K562 (cell line): ENCODE measurements around the gene RBMS3. TPM values are rescaled to one million over a fixed set of nuclear protein-coding genes. Genes with fewer than 3 reads are reported as not detected.

Experiments
- ATAC-seq: fragments of 200-7000 bp; cut with Tn5 transposase; 3 replicates; pipeline ENCODE4 v1.9.1; 2020; ENCODE audit warnings: moderate library complexity
- BruUV-seq: library from RNA; stranded (reverse); fragments of 400-500 nt; replicated peaks from 2 replicates; lab custom pipeline; 2021; lab: Mats Ljungman, UMichigan
- CTCF ChIA-PET: fragments of 300-600 bp; formaldehyde crosslinking; extraction: SDS; loops from one replicate; lab custom pipeline; 2021; ENCODE audit warnings: low intra/inter-chr PET ratio; lab: Yijun Ruan, JAX
- POLR2A ChIA-PET: fragments of 300-600, 350-650 bp; sonication (Branson Sonifier 250); formaldehyde crosslinking; extraction: SDS; loops from one replicate; lab custom pipeline; 2021; ENCODE audit warnings: antibody characterized with exemption, inconsistent platforms; lab: Yijun Ruan, JAX
- DNase-seq, 4 experiments: peaks; one replicate each; pipeline versions ENCODE4 v3.0.0 to v3.0.0-alpha.2; 2011 to 2018; ENCODE audit warnings: low spot score in 3 of 4, mixed read lengths in 3 of 4; ENCODE audit errors: extremely low read depth in 1 of 4
- FAIRE-seq: peaks from 2 replicates; lab custom pipeline; 2011; peaks lifted over from hg19 to GRCh38; lab: Jason Lieb, UNC
- H2AFZ ChIP-seq: 2 replicates; pipeline ENCODE4 v1.6.0; 2011; ENCODE audit warnings: low read depth, low read length, control low read depth, inconsistent platforms
- H3K27ac ChIP-seq: fragments of 200-600 bp; 3 replicates; pipeline ENCODE4 v1.8.0; 2011; ENCODE audit warnings: low read depth, mild to moderate bottlenecking, control low read depth, inconsistent platforms, low read length, moderate library complexity, mixed read lengths; ENCODE audit errors: extremely low read depth
- H3K27me3 ChIP-seq, 2 experiments: fragments of 300-600 bp in 1 of 2; 2 replicates in 1 of 2; 3 replicates in 1 of 2; pipeline versions ENCODE4 v1.6.0 to v1.8.0; 2011; ENCODE audit warnings: inconsistent platforms in 2 of 2, low read length in 2 of 2, mild to moderate bottlenecking in 1 of 2, mixed read lengths in 1 of 2, moderate library complexity in 1 of 2; ENCODE audit not compliant: control insufficient read depth in 2 of 2, insufficient read depth in 2 of 2
- H3K36me3 ChIP-seq: fragments of 300-600 bp; 3 replicates; pipeline ENCODE4 v1.8.0; 2011; ENCODE audit warnings: mild to moderate bottlenecking, low read length, inconsistent platforms; ENCODE audit not compliant: control insufficient read depth, insufficient read depth
- H3K4me1 ChIP-seq, 2 experiments: fragments of 200-600 bp in 1 of 2; replicated peaks in 1 of 2; 2 replicates in 1 of 2; 3 replicates in 1 of 2; pipeline versions ENCODE4 v1.5.1 to v1.8.0; 2011; ENCODE audit warnings: inconsistent platforms in 2 of 2, low read length in 2 of 2, mild to moderate bottlenecking in 1 of 2, mixed read lengths in 1 of 2, moderate library complexity in 1 of 2; ENCODE audit not compliant: control insufficient read depth in 2 of 2, insufficient read depth in 2 of 2
- H3K4me2 ChIP-seq: 2 replicates; pipeline ENCODE4 v1.6.1; 2011; ENCODE audit warnings: low read length, control low read depth, inconsistent platforms, mixed read lengths; ENCODE audit not compliant: insufficient read depth
- H3K4me3 ChIP-seq: fragments of 200-600 bp; sonication (generic), shearing (Covaris generic); 2 replicates; pipeline ENCODE4 v1.5.1; 2016; ENCODE audit warnings: control low read depth, inconsistent platforms
- H3K79me2 ChIP-seq: fragments of 200-600 bp; 3 replicates; pipeline ENCODE4 v1.8.0; 2011; ENCODE audit warnings: low read length, inconsistent platforms; ENCODE audit not compliant: control insufficient read depth, insufficient read depth
- H3K9ac ChIP-seq, 2 experiments: 2 replicates each; pipeline versions ENCODE4 v1.6.0 to v1.6.1; 2011; ENCODE audit warnings: low read depth in 2 of 2, low read length in 2 of 2, control low read depth in 1 of 2, inconsistent platforms in 1 of 2, mild to moderate bottlenecking in 1 of 2, mixed read lengths in 1 of 2; ENCODE audit not compliant: insufficient read depth in 1 of 2
- H3K9me1 ChIP-seq: one replicate; pipeline ENCODE4 v1.6.0; 2011; ENCODE audit warnings: inconsistent platforms, mild to moderate bottlenecking, low read length, moderate library complexity; ENCODE audit not compliant: control insufficient read depth, insufficient read depth
- H3K9me3 ChIP-seq: replicated peaks from 2 replicates; pipeline ENCODE4 v1.5.1; 2011; ENCODE audit warnings: low read depth, low read length, inconsistent platforms; ENCODE audit not compliant: control insufficient read depth, insufficient read depth
- H4K20me1 ChIP-seq: replicated peaks from 2 replicates; pipeline ENCODE4 v1.6.1; 2011; ENCODE audit warnings: low read length, inconsistent platforms, mixed read lengths; ENCODE audit not compliant: control insufficient read depth, insufficient read depth
- CBFB ChIP-seq: sonication (generic); formaldehyde crosslinking; IDR thresholded peaks from 2 replicates; pipeline ENCODE4 v1.4.0; 2020; ENCODE audit warnings: mild to moderate bottlenecking, missing genetic modification reagents
- HDAC8 ChIP-seq: fragments of 450-650 bp; IDR thresholded peaks from 2 replicates; pipeline ENCODE4 v1.6.1; 2016; ENCODE audit warnings: mild to moderate bottlenecking, missing genetic modification characterization, moderate library complexity, missing compliant biosample characterization
- JUNB ChIP-seq: fragments of 450-650 bp; formaldehyde crosslinking; conservative IDR thresholded peaks from 2 replicates; pipeline ENCODE4 v1.4.0; 2020; ENCODE audit warnings: mild to moderate bottlenecking
- POLR3G ChIP-seq: IDR thresholded peaks from 2 replicates; pipeline ENCODE4 v1.6.1; 2011; ENCODE audit not compliant: insufficient read length, insufficient replicate concordance; ENCODE audit errors: extremely low read depth
- SIX5 ChIP-seq, 2 experiments: IDR thresholded peaks; 2 replicates each; pipeline ENCODE4 v1.6.1; 2011; ENCODE audit warnings: low read length in 2 of 2, borderline replicate concordance in 1 of 2, low read depth in 1 of 2, mild to moderate bottlenecking in 1 of 2, moderate library complexity in 1 of 2; ENCODE audit not compliant: insufficient read depth in 1 of 2
- SLC30A9 ChIP-seq: fragments of 250-450 bp; sonication (Bioruptor Pico); IDR thresholded peaks from 2 replicates; pipeline ENCODE4 v1.8.0; 2022; ENCODE audit warnings: mild to moderate bottlenecking, moderate library complexity
- STAT6 ChIP-seq: sonication (generic); formaldehyde crosslinking; IDR thresholded peaks from 2 replicates; pipeline ENCODE4 v1.8.1; 2023; ENCODE audit warnings: mild to moderate bottlenecking, missing genetic modification reagents
- WGBS: fragments of 100-300 bp; shearing (Covaris generic); methylation state at CpG from one replicate; pipeline ENCODE4 v1.1.6; 2016; ENCODE audit warnings: low coverage, mixed read lengths; ENCODE audit not compliant: insufficient coverage; ENCODE audit errors: missing lambda C conversion rate; 5-methylcytosine and 5-hydroxymethylcytosine counted together
- in situ Hi-C: fragments of 300-500 bp; cut with MboI; formaldehyde crosslinking; loops from 4 replicates; pipeline ENCODE4 v1.15.0; 2018; ENCODE audit warnings: inconsistent platforms, mixed read lengths
- intact Hi-C: fragments of 100-400 bp; cut with micrococcal nuclease; formaldehyde crosslinking; loops from 2 replicates; pipeline ENCODE4 v1.14.2; 2022
- polyA plus RNA-seq, 8 experiments: library from polyadenylated mRNA; depleted of rRNA in 4 of 8; stranded (reverse) in 5 of 8; unstranded in 3 of 8; fragments of >200 nt; fragmentation: Nextera tagmentation in 2 of 8; fragmentation: Illumina TruSeq in 1 of 8; extraction: Ambion mirVana in 2 of 8; extraction: Trizol in 1 of 8; gene quantifications; 2 replicates each; pipeline versions ENCODE4 v1.2.1 to v1.2.3, GENCODE V29; 2011 to 2014; ENCODE audit warnings: inconsistent platforms in 1 of 8, missing spikeins in 1 of 8
- total RNA-seq, 7 experiments: library from RNA; depleted of rRNA in 6 of 7; stranded (reverse); fragments of >200 nt in 6 of 7; fragmentation: Illumina TruSeq in 2 of 7; extraction: Trizol in 2 of 7; gene quantifications; 2 replicates each; pipeline versions ENCODE4 v1.2.1 to v1.2.3, GENCODE V29; 2011 to 2021; ENCODE audit warnings: low replicate concordance in 1 of 7

The RBMS3 gene
- total and polyA plus RNA-seq, 9 of the 15 experiments (the other 6 are each of a cell fraction or from before 2014, with no cell fraction given) = 0.20 TPM; not detected in 8

- BruUV-seq = no TSS peak
- WGBS = 8% methylated on average over 1 of the region's 1 CpG
- ChIA-PET CTCF (no interaction called here), POLR2A (no interaction called here)
- FAIRE-seq (no peak), DNase-seq (no peak)
- Histone ChIP-seq H3K4me3 (no peak overlapping the region), H3K9ac (no peak overlapping the region), H3K4me2 (no peak overlapping the region), H3K27me3 (no peaks in the 10 kb centered on the region), H3K79me2 (no peaks in the 10 kb centered on the region)
- intact Hi-C loops = no loop called here
- TF ChIP-seq HDAC8 (tag) = no peak
- no peak for TF ChIP-seq CBFB
- TF ChIP-seq JUNB = no peak
- no peak for TF ChIP-seq SIX5 (IDR thresholded peaks at IDR 0.05; ENCODE audit: borderline replicate concordance in 1 of 2, insufficient read depth in 1 of 2, low read depth in 1 of 2, low read length in 2 of 2)
- no peak for TF ChIP-seq SLC30A9 (CRISPR knock-in tag)
- TF ChIP-seq STAT6 (CRISPR knock-in tag) = no peak
- TF ChIP-seq POLR3G = no peak
- TF ChIP-seq, all 486 proteins: peak for 0
- no peak for ATAC-seq
- Histone ChIP-seq H3K9me1 (no peaks in the 10 kb centered on the region), H4K20me1 (no peaks in the 10 kb centered on the region), H2AFZ (no peak overlapping the region), H3K36me3 (no peaks in the 10 kb centered on the region), H3K4me1 (no peaks in the 10 kb centered on the region), H3K27ac (no peak overlapping the region), H3K9me3 (no peaks in the 10 kb centered on the region)
- in situ Hi-C loops = no loop called here
These were observed 334.1 kb downstream of the RBMS3 start for GRCh38 chr3:29614954-29615353.
